HepG2 (cell line): ENCODE data around the gene UNKL. TPM values are rescaled to one million over a fixed set of nuclear protein-coding genes. Genes with fewer than 3 reads are reported as not detected.

Experiments
- AGO2 ChIP-seq: fragments of 200-400 bp; formaldehyde crosslinking; optimal IDR thresholded peaks from 2 replicates; pipeline ENCODE3; 2017; ENCODE audit warnings: mild to moderate bottlenecking, low read depth, low read length, moderate library complexity
- CREB1 ChIP-seq, 2 experiments: fragments of 450-650 bp in 1 of 2; IDR thresholded peaks; 2 replicates each; pipeline ENCODE4 v1.6.1; 2016 to 2017; ENCODE audit warnings: control low read depth in 1 of 2, mild to moderate bottlenecking in 1 of 2, missing compliant biosample characterization in 1 of 2, missing genetic modification characterization in 1 of 2
- ELF3 ChIP-seq: IDR thresholded peaks from 2 replicates; pipeline ENCODE4 v1.6.1; 2016; ENCODE audit warnings: missing genetic modification reagents, missing compliant biosample characterization
- FOXK1 ChIP-seq: sonication (generic); formaldehyde crosslinking; IDR thresholded peaks from 2 replicates; pipeline ENCODE4 v1.4.0; 2020; ENCODE audit warnings: low read depth, missing genetic modification reagents, borderline replicate concordance
- GABPA ChIP-seq, 2 experiments: IDR thresholded peaks; 2 replicates each; pipeline ENCODE4 v1.6.1; 2011 to 2016; ENCODE audit warnings: low read depth in 2 of 2, low read length in 1 of 2, missing biosample characterization in 1 of 2, missing genetic modification characterization in 1 of 2
- HCFC1 ChIP-seq: fragments of 150-350 bp; IDR thresholded peaks from 2 replicates; pipeline ENCODE4 v1.6.1; 2014; ENCODE audit warnings: low read depth, low read length
- HNRNPL ChIP-seq: fragments of 200-400 bp; formaldehyde crosslinking; IDR thresholded peaks from 2 replicates; pipeline ENCODE4 v1.6.1; 2017; ENCODE audit warnings: mild to moderate bottlenecking, low read depth, low read length
- JDP2 ChIP-seq: sonication (generic); formaldehyde crosslinking; IDR thresholded peaks from 2 replicates; pipeline ENCODE4 v1.8.1; 2022; ENCODE audit warnings: missing genetic modification reagents, borderline replicate concordance
- KLF12 ChIP-seq: sonication (generic); formaldehyde crosslinking; IDR thresholded peaks from 2 replicates; pipeline ENCODE4 v1.4.0; 2020; ENCODE audit warnings: missing genetic modification reagents, borderline replicate concordance
- MBD4 ChIP-seq: IDR thresholded peaks from 2 replicates; pipeline ENCODE4 v1.6.1; 2012; ENCODE audit warnings: low read length, inconsistent platforms, borderline replicate concordance
- MTA1 ChIP-seq: sonication (generic); formaldehyde crosslinking; IDR thresholded peaks from 2 replicates; pipeline ENCODE4 v1.4.0; 2020; ENCODE audit warnings: missing genetic modification reagents, mild to moderate bottlenecking, borderline replicate concordance
- NFKBIZ ChIP-seq: IDR thresholded peaks from 2 replicates; pipeline ENCODE4 v1.6.1; 2018; ENCODE audit warnings: missing genetic modification reagents, missing compliant biosample characterization
- NR1H2 ChIP-seq: sonication (generic); formaldehyde crosslinking; IDR thresholded peaks from 2 replicates; pipeline ENCODE4 v1.8.1; 2022; ENCODE audit warnings: low read depth, missing genetic modification reagents, borderline replicate concordance
- POGZ ChIP-seq: sonication (generic); formaldehyde crosslinking; IDR thresholded peaks from 2 replicates; pipeline ENCODE4 v1.4.0; 2020; ENCODE audit warnings: mild to moderate bottlenecking, missing genetic modification reagents
- SRY ChIP-seq: sonication (generic); formaldehyde crosslinking; IDR thresholded peaks from 2 replicates; pipeline ENCODE4 v1.8.0; 2022; ENCODE audit warnings: mild to moderate bottlenecking, missing genetic modification reagents
- TBL1XR1 ChIP-seq: fragments of 150-350 bp; IDR thresholded peaks from 2 replicates; pipeline ENCODE4 v1.6.1; 2014; ENCODE audit warnings: borderline replicate concordance, low read length; ENCODE audit not compliant: partially characterized antibody
- ZBTB10 ChIP-seq: sonication (generic); formaldehyde crosslinking; IDR thresholded peaks from 2 replicates; pipeline ENCODE4 v1.4.0; 2020; ENCODE audit warnings: missing genetic modification reagents, borderline replicate concordance
- ZFP82 ChIP-seq: sonication (generic); formaldehyde crosslinking; IDR thresholded peaks from 2 replicates; pipeline ENCODE4 v1.5.1; 2020; ENCODE audit warnings: mild to moderate bottlenecking, missing genetic modification reagents, borderline replicate concordance
- ZFX ChIP-seq: sonication (generic); formaldehyde crosslinking; IDR thresholded peaks from 2 replicates; pipeline ENCODE4 v1.4.0; 2020; ENCODE audit warnings: mild to moderate bottlenecking, low read depth, missing genetic modification reagents, moderate library complexity
- ZKSCAN8 ChIP-seq: IDR thresholded peaks from 2 replicates; pipeline ENCODE4 v1.6.1; 2016; ENCODE audit warnings: borderline replicate concordance, missing genetic modification reagents, missing compliant biosample characterization
- ZMYM4 ChIP-seq: sonication (generic); formaldehyde crosslinking; IDR thresholded peaks from 2 replicates; pipeline ENCODE4 v1.8.1; 2023; ENCODE audit warnings: mild to moderate bottlenecking, missing genetic modification reagents
- ZNF275 ChIP-seq: sonication (generic); formaldehyde crosslinking; IDR thresholded peaks from 2 replicates; pipeline ENCODE4 v1.8.0; 2022; ENCODE audit warnings: missing genetic modification reagents, mild to moderate bottlenecking, inconsistent platforms, borderline replicate concordance
- ZNF337 ChIP-seq: sonication (generic); formaldehyde crosslinking; IDR thresholded peaks from 2 replicates; pipeline ENCODE4 v1.5.1; 2020; ENCODE audit warnings: missing genetic modification reagents, low read depth, mild to moderate bottlenecking, borderline replicate concordance
- ZNF468 ChIP-seq: sonication (generic); formaldehyde crosslinking; IDR thresholded peaks from 2 replicates; pipeline ENCODE4 v1.8.0; 2022; ENCODE audit warnings: mild to moderate bottlenecking, moderate library complexity, missing genetic modification reagents
- ZNF747 ChIP-seq: sonication (generic); formaldehyde crosslinking; IDR thresholded peaks from 2 replicates; pipeline ENCODE4 v1.8.1; 2023; ENCODE audit warnings: missing genetic modification reagents, mild to moderate bottlenecking, borderline replicate concordance
- ZSCAN22 ChIP-seq: sonication (generic); formaldehyde crosslinking; IDR thresholded peaks from 2 replicates; pipeline ENCODE4 v1.4.0; 2020; ENCODE audit warnings: mild to moderate bottlenecking, missing genetic modification reagents
- polyA plus RNA-seq, 8 experiments: library from polyadenylated mRNA; depleted of rRNA in 3 of 8; stranded (reverse) in 7 of 8; unstranded in 1 of 8; fragments of >200 nt; fragmentation: Illumina TruSeq in 4 of 8; extraction: Trizol in 4 of 8; gene quantifications; 2 replicates each; pipeline versions ENCODE4 v1.2.1 to v1.2.3, GENCODE V29; 2011 to 2016; ENCODE audit warnings: low read depth in 4 of 8, missing spikeins in 1 of 8, mixed read lengths in 1 of 8; ENCODE audit not compliant: insufficient read depth in 1 of 8
- total RNA-seq, 5 experiments: library from RNA; depleted of rRNA; stranded (reverse); fragments of >200 nt; fragmentation: Illumina TruSeq; extraction: Trizol; gene quantifications; 2 replicates each; pipeline ENCODE4 v1.2.3, GENCODE V29; 2016; ENCODE audit warnings: low read depth in 1 of 5

The UNKL gene
- total and polyA plus RNA-seq, 2 of the 13 experiments (the other 11 are each of a cell fraction or from before 2014, with no cell fraction given) = 10.4 to 17.6 TPM

GRCh38 chr16:1351582-1352362, 62.7 kb downstream of the UNKL start, which contains the start of the genes GNPTG and TSR3 (continued):
- TF ChIP-seq ZNF275 (CRISPR knock-in tag) (no peak), JDP2 (CRISPR knock-in tag) (no peak), ZNF468 (no peak), ZNF337 (CRISPR knock-in tag) (no peak), MBD4 (no peak), HNRNPL (no peak), HCFC1 (peak; percentile 75), ZMYM4 (CRISPR knock-in tag) (peak; percentile 59; the same call in 1 of the 2 replicates), GABPA (IDR thresholded peaks at IDR 0.05; ENCODE audit: low read depth, low read length) (peak; percentile 89), GABPA (CRISPR knock-in tag; IDR thresholded peaks at IDR 0.05; ENCODE audit: low read depth) (peak; percentile 83), ZSCAN22 (no peak), SRY (CRISPR knock-in tag) (no peak), ELF3 (peak; percentile 55; the same call in 1 of the 2 replicates), MTA1 (CRISPR knock-in tag) (no peak), KLF12 (peak; percentile 94), ZKSCAN8 (no peak), ZBTB10 (CRISPR knock-in tag) (peak; percentile 78), AGO2 (peak; percentile 65), ZNF747 (CRISPR knock-in tag) (no peak), CREB1 (IDR thresholded peaks at IDR 0.05) (peak; percentile 52; the same call in 1 of the 2 replicates), CREB1 (CRISPR knock-in tag; IDR thresholded peaks at IDR 0.05) (no peak), NFKBIZ (CRISPR knock-in tag) (no peak), NR1H2 (no peak), ZFX (CRISPR knock-in tag) (peak; percentile 90), ZFP82 (CRISPR knock-in tag) (no peak), POGZ (no peak), FOXK1 (CRISPR knock-in tag) (peak; percentile 92; the same call in 1 of the 2 replicates), TBL1XR1 (peak; percentile 76)
